Spleen (tissue), 11 donors: ENCODE data around the gene ERBIN. TPM values are rescaled to one million over a fixed set of nuclear protein-coding genes. Genes with fewer than 3 reads are reported as not detected.
"Not testable (repeated sequence)": the region's sequence is repeated elsewhere in the genome, so short reads cannot be mapped to it uniquely, and the experiment has no call there.

Experiments used
- DNase-seq: peaks from one replicate; pipeline ENCODE4 v3.0.0-alpha.2; 2020
- H3K27ac ChIP-seq, 8 donors: fragments of 200-600 bp; sonication (generic) in 7 of 8; 1 replicate in 4 of 8; 2 replicates in 4 of 8; pipeline versions ENCODE4 v1.5.0 to v1.8.0; 2016 to 2021; ENCODE audit warnings: inconsistent platforms in 4 of 8, mild to moderate bottlenecking in 4 of 8, moderate library complexity in 1 of 8
- H3K27me3 ChIP-seq, 7 donors: fragments of 200-600 bp; sonication (generic) in 6 of 7; replicated peaks in 1 of 7; 1 replicate in 4 of 7; 2 replicates in 3 of 7; pipeline versions ENCODE4 v1.5.0 to v1.8.0; 2016 to 2021; ENCODE audit warnings: inconsistent platforms in 3 of 7, mild to moderate bottlenecking in 1 of 7
- H3K36me3 ChIP-seq, 6 donors: fragments of 200-600 bp; sonication (generic) in 5 of 6; 1 replicate in 4 of 6; 2 replicates in 2 of 6; pipeline versions ENCODE4 v1.5.0 to v1.8.0; 2016 to 2021; ENCODE audit warnings: inconsistent platforms in 2 of 6
- H3K4me1 ChIP-seq, 6 donors: fragments of 200-600 bp; sonication (generic) in 5 of 6; 1 replicate in 3 of 6; 2 replicates in 3 of 6; pipeline versions ENCODE4 v1.5.0 to v1.8.0; 2016 to 2021; ENCODE audit warnings: inconsistent platforms in 3 of 6
- H3K4me3 ChIP-seq, 8 donors: fragments of 200-600 bp; sonication (generic) in 7 of 8; 1 replicate in 4 of 8; 2 replicates in 4 of 8; pipeline versions ENCODE4 v1.5.0 to v1.8.0; 2016 to 2021; ENCODE audit warnings: inconsistent platforms in 4 of 8, mild to moderate bottlenecking in 4 of 8, moderate library complexity in 2 of 8
- H3K9me3 ChIP-seq, 8 donors: fragments of 200-600 bp; sonication (generic) in 7 of 8; 1 replicate in 4 of 8; 2 replicates in 4 of 8; pipeline versions ENCODE4 v1.5.0 to v1.8.0; 2016 to 2021; ENCODE audit warnings: inconsistent platforms in 4 of 8
- CTCF ChIP-seq, 11 experiments: fragments of 200-600 bp in 7 of 11; fragments of 450-650 bp in 4 of 11; sonication (generic) in 4 of 11; IDR thresholded peaks in 8 of 11; conservative IDR thresholded peaks in 3 of 11; 1 replicate in 7 of 11; 2 replicates in 4 of 11; pipeline versions ENCODE4 v1.4.0 to v1.8.0; 2016 to 2021; ENCODE audit warnings: antibody characterized with exemption in 11 of 11, inconsistent platforms in 4 of 11, mild to moderate bottlenecking in 1 of 11
- POLR2A ChIP-seq, 3 donors: fragments of 450-650 bp; IDR thresholded peaks; one replicate each; pipeline ENCODE4 v1.5.1; 2017; ENCODE audit warnings: antibody characterized with exemption in 3 of 3, mild to moderate bottlenecking in 1 of 3
- POLR2AphosphoS5 ChIP-seq, 3 donors: sonication (generic); formaldehyde crosslinking; IDR thresholded peaks; one replicate each; pipeline ENCODE4 v1.5.1; 2017; ENCODE audit warnings: antibody characterized with exemption in 3 of 3
- WGBS, 5 donors: extraction: QIAGEN DNeasy Blood & Tissue Kit in 3 of 5; methylation state at CpG; one replicate each; pipeline versions ENCODE4 v1.1.5 to v1.1.7; 2013 to 2018; 5-methylcytosine and 5-hydroxymethylcytosine counted together
- intact Hi-C: fragments of 100-400 bp; cut with DNase I; formaldehyde crosslinking; loops from one replicate; pipeline ENCODE4 v1.15.0; 2023; ENCODE audit warnings: low total_unique reads
- polyA plus RNA-seq, 3 donors: library from polyadenylated mRNA; stranded (reverse); fragments of 200-250 nt; gene quantifications; one replicate each; pipeline ENCODE4 v1.2.1, GENCODE V29; 2013
- total RNA-seq, 7 donors: library from RNA; depleted of rRNA in 3 of 7; stranded (reverse); fragments of >200 nt in 3 of 7; fragmentation: NEBNext Ultra II Directional in 4 of 7; extraction: Animal tissue kit (Norgen Biotek cat#: 25700) in 4 of 7; gene quantifications; one replicate each; pipeline versions ENCODE4 v1.1.0 to v1.2.1, GENCODE V29; 2016 to 2021
- donor health status: healthy with polysubstance abuse.
- donor health status: DM: no; HTN: no; CAD: no; lungs with moderate emphysema.
- donor health status: DM: no; HTN: no; CAD: no.
- donor health status: Bipolar disorder and iron deficiency.
- donor health status: healthy.
- donor health status: DM: no; HTN: no; CAD: no.
- donor health status: DM: yes; HTN: yes; CAD: no.

ERBIN gene
- total and polyA plus RNA-seq, 10 donors = 19.6 to 112 (median 93.1) TPM

DNA sequence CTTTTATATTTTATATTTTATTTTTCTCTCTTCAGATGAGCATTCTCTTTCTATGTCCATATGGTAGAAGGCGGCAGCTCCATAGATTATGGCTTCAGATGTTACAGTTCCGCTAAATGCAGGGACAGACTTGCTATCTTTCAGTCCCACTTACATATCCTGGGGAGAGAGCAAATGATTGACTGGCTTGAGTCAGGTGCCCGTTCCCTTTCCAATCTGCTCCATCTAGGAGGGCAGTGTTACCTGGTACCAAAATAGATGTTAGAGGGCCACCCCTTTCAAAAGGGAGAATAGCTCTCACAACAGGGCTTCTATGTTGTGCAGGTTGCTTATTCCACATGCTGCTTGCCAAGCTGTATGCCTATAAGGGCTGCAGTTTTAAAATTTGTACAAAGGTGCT, 45.3 kb downstream of the ERBIN start:
- H3K36me3 ChIP-seq = peaks cover 0 to 6% (median 0%) of the 10 kb centered on the region in 6 donors
- no peak for DNase-seq
- peaks cover 11 to 91% (median 59%) of the 10 kb centered on the region in 6 donors for H3K4me1 ChIP-seq
- H3K27ac ChIP-seq = no peak overlapping the region
- peaks cover 0 to 5% (median 0%) of the 10 kb centered on the region in 8 donors for H3K9me3 ChIP-seq
- intact Hi-C loops = no loop called here
- 91 to 100% (median 95%) methylated on average over 3 of the region's 3 CpGs for WGBS, 5 donors
- no peak overlapping the region for H3K4me3 ChIP-seq
- no peaks in the 10 kb centered on the region for H3K27me3 ChIP-seq
- TF ChIP-seq POLR2AphosphoS5 (IDR thresholded peaks at IDR 0.05) (no peak), POLR2A (IDR thresholded peaks at IDR 0.05) (no peak), CTCF (IDR thresholded peaks at IDR 0.05 in 8 of 11, conservative IDR thresholded peaks at IDR 0.05 in 3 of 11) (no peak)

DNA sequence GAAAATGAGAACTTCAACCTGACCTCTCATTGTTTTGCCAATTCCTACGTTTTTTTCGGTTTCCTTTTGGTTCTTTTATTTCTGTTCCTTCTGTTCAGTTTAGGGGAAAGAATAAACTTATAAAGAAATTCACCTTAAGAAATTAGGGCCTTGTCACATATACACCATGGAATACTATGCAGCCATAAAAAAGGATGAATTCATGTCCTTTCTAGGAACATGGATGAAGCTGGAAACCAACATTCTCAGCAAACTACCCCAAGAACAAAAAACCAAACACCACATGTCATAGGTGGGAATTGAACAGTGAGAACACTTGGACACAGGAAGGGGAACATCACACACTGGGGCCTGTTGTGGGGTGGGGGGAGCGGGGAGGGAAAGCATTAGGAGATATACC, 46.5 kb downstream of the ERBIN start:
- H3K27me3 ChIP-seq, H3K36me3 ChIP-seq, H3K27ac ChIP-seq, DNase-seq, H3K9me3 ChIP-seq, H3K4me3 ChIP-seq, intact Hi-C loops: not testable (repeated sequence)
- WGBS, 5 donors = 95 to 97% (median 96%) methylated on average over 3 of the region's 3 CpGs
- peaks cover 11 to 78% (median 50%) of the 10 kb centered on the region in 6 donors for H3K4me1 ChIP-seq

DNA sequence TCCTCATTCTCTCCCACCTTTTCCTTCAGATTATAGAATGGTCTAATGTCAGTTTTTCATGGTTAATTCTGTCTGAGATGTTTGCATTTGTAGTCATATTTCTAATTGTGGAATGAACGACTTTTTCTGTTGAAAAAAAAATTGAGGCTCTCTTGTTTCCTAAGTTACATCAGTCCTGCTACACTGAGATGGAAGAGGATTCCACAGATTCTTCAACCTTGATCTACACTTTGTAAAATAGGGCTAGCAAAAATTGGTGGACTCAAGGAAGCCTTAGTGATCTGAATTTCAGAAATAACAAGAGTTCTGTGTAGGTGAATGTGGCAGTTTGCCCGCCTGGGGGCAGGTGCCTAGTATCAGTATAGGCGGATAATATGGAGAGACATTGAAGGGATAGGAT, 51.9 kb downstream of the ERBIN start:
- intact Hi-C loops = no loop called here
- no peak for TF ChIP-seq POLR2A (IDR thresholded peaks at IDR 0.05)
- no peak for TF ChIP-seq CTCF (IDR thresholded peaks at IDR 0.05 in 8 of 11, conservative IDR thresholded peaks at IDR 0.05 in 3 of 11)
- no peak for TF ChIP-seq POLR2AphosphoS5 (IDR thresholded peaks at IDR 0.05)
- Histone ChIP-seq H3K9me3 (no peaks in the 10 kb centered on the region), H3K4me3 (no peak overlapping the region), H3K36me3 (peaks cover 0 to 14% (median 0%) of the 10 kb centered on the region in 6 donors), H3K27ac (no peak overlapping the region), H3K4me1 (peaks cover 0 to 54% (median 14%) of the 10 kb centered on the region in 6 donors), H3K27me3 (no peaks in the 10 kb centered on the region)
- DNase-seq = no peak
- WGBS, 5 donors = 93 to 97% (median 93%) methylated on average over 3 of the region's 3 CpGs

- H3K4me1 ChIP-seq = peaks cover 2 to 56% (median 16%) of the 10 kb centered on the region in 6 donors
- H3K27me3 ChIP-seq = no peaks in the 10 kb centered on the region
- 69 to 95% (median 82%) methylated on average over 1 of the region's 1 CpG for WGBS, 5 donors
- H3K4me3 ChIP-seq = no peak overlapping the region
- no peaks in the 10 kb centered on the region for H3K9me3 ChIP-seq
- H3K36me3 ChIP-seq = peaks cover 0 to 23% (median 0%) of the 10 kb centered on the region in 6 donors
- no peak for DNase-seq
- H3K27ac ChIP-seq = peak overlapping the region in 1 of 8 donors; percentile 17
- TF ChIP-seq POLR2AphosphoS5 (IDR thresholded peaks at IDR 0.05) = no peak
- no peak for TF ChIP-seq CTCF (IDR thresholded peaks at IDR 0.05 in 8 of 11, conservative IDR thresholded peaks at IDR 0.05 in 3 of 11)
- no peak for TF ChIP-seq POLR2A (IDR thresholded peaks at IDR 0.05)
- intact Hi-C loops = no loop called here
These were observed 55.2 kb downstream of the ERBIN start for GRCh38 chr5:65981548-65981947.
